Smooth muscle cell (in vitro differentiated cells): Measurements from ENCODE around the gene ARHGAP1. TPM values are rescaled to one million over a fixed set of nuclear protein-coding genes. Genes with fewer than 3 reads are reported as not detected.

ENCODE experiments used
- DNase-seq: peaks from one replicate; lab custom pipeline; 2025; ENCODE audit not compliant: unreplicated experiment; lab: John Stamatoyannopoulos, UW
- H2AFZ ChIP-seq: fragments of 200-600 bp; sonication (generic); 2 replicates; pipeline ENCODE4 v1.6.0; 2016; ENCODE audit warnings: antibody characterized with exemption, low read depth, mild to moderate bottlenecking
- H3F3A ChIP-seq: fragments of 200-600 bp; sonication (generic); 2 replicates; pipeline ENCODE4 v1.6.0; 2017; ENCODE audit warnings: antibody characterized with exemption, low read depth
- H3K27ac ChIP-seq: fragments of 200-600 bp; sonication (generic); 2 replicates; pipeline ENCODE4 v1.5.1; 2016; ENCODE audit warnings: low read depth, mild to moderate bottlenecking
- H3K27me3 ChIP-seq: fragments of 200-600 bp; sonication (generic); 2 replicates; pipeline ENCODE4 v1.6.1; 2016; ENCODE audit warnings: low read depth, mild to moderate bottlenecking
- H3K36me3 ChIP-seq: fragments of 200-600 bp; sonication (generic); 2 replicates; pipeline ENCODE4 v1.5.1; 2016; ENCODE audit warnings: low read depth
- H3K4me1 ChIP-seq: fragments of 200-600 bp; sonication (generic); 2 replicates; pipeline ENCODE4 v1.5.1; 2016; ENCODE audit warnings: low read depth
- H3K4me2 ChIP-seq: fragments of 200-600 bp; sonication (generic); 2 replicates; pipeline ENCODE4 v1.6.0; 2016; ENCODE audit warnings: mild to moderate bottlenecking
- H3K4me3 ChIP-seq: fragments of 200-600 bp; sonication (generic); 2 replicates; pipeline ENCODE4 v1.5.1; 2016; ENCODE audit warnings: mild to moderate bottlenecking
- H3K79me2 ChIP-seq: fragments of 200-600 bp; sonication (generic); 2 replicates; pipeline ENCODE4 v1.6.0; 2016; ENCODE audit warnings: low read depth, mild to moderate bottlenecking
- H3K9ac ChIP-seq: fragments of 200-600 bp; sonication (generic); 2 replicates; pipeline ENCODE4 v1.6.0; 2016; ENCODE audit warnings: low read depth
- H3K9me3 ChIP-seq: fragments of 200-600 bp; sonication (generic); replicated peaks from 2 replicates; pipeline ENCODE4 v1.5.1; 2016; ENCODE audit warnings: low read depth
- H4K20me1 ChIP-seq: fragments of 200-600 bp; sonication (generic); 2 replicates; pipeline ENCODE4 v1.6.0; 2016; ENCODE audit warnings: low read depth
- CTCF ChIP-seq: fragments of 200-600 bp; sonication (generic); IDR thresholded peaks from 2 replicates; pipeline ENCODE4 v1.5.1; 2017; ENCODE audit warnings: borderline replicate concordance, mild to moderate bottlenecking, antibody characterized with exemption; ENCODE audit not compliant: insufficient read depth, poor library complexity, severe bottlenecking
- WGBS: methylation state at CpG from one replicate; pipeline ENCODE4 v1.1.7; 2016; ENCODE audit warnings: low lambda C conversion rate; 5-methylcytosine and 5-hydroxymethylcytosine counted together
- polyA plus RNA-seq: library from polyadenylated mRNA; unstranded; fragments of >200 nt; fragmentation: Nextera tagmentation; extraction: Ambion mirVana; gene quantifications from 2 replicates; pipeline ENCODE4 v1.2.1, GENCODE V29; 2016
- total RNA-seq: library from RNA; depleted of rRNA; stranded (reverse); fragments of >200 nt; gene quantifications from 2 replicates; pipeline ENCODE4 v1.2.3, GENCODE V29; 2014

The ARHGAP1 gene
- total and polyA plus RNA-seq, 2 experiments from 2014 or later = 40.9 to 98.4 TPM

GRCh38 chr11:46628961-46629360 lies 71.5 kb downstream of the ARHGAP1 start:
- H2AFZ ChIP-seq = no peak overlapping the region
- no peak overlapping the region for H3K27ac ChIP-seq
- H3K79me2 ChIP-seq = peaks cover 41% of the 10 kb centered on the region
- no peaks in the 10 kb centered on the region for H3K9me3 ChIP-seq
- DNase-seq = no peak
- no peaks in the 10 kb centered on the region for H3K27me3 ChIP-seq
- no peaks in the 10 kb centered on the region for H3K4me1 ChIP-seq
- 94% methylated on average over 6 of the region's 6 CpGs for WGBS
- H3K4me3 ChIP-seq = no peak overlapping the region
- peaks cover 46% of the 10 kb centered on the region for H4K20me1 ChIP-seq
- H3F3A ChIP-seq = no peaks in the 10 kb centered on the region
- no peak overlapping the region for H3K4me2 ChIP-seq
- no peak overlapping the region for H3K9ac ChIP-seq
- TF ChIP-seq CTCF = no peak
- H3K36me3 ChIP-seq = peaks cover 5% of the 10 kb centered on the region

Other genes starting within 250 kb of the ARHGAP1 start
- 24.2 and 38.3 TPM in 2 replicates for gene AMBRA1, start 106.6 kb downstream of the ARHGAP1 start, total RNA-seq
- 10.3 and 11.5 TPM in 2 replicates for gene AMBRA1, start 106.6 kb downstream of the ARHGAP1 start, polyA plus RNA-seq
- gene HARBI1, start 83.4 kb downstream of the ARHGAP1 start, total RNA-seq = 2.5 and 2.9 TPM in 2 replicates
- 2.4 and 5.1 TPM in 2 replicates for gene HARBI1, start 83.4 kb downstream of the ARHGAP1 start, polyA plus RNA-seq
- gene ATG13, start 83.1 kb downstream of the ARHGAP1 start, total RNA-seq = 60.2 and 96.5 TPM in 2 replicates
- gene ATG13, start 83.1 kb downstream of the ARHGAP1 start, polyA plus RNA-seq = 65.6 and 66.3 TPM in 2 replicates
- gene ZNF408, start 412 bp upstream of the ARHGAP1 start, total RNA-seq = 6.2 and 13.3 TPM in 2 replicates
- gene ZNF408, start 412 bp upstream of the ARHGAP1 start, polyA plus RNA-seq = 15.8 and 24.1 TPM in 2 replicates
- gene F2, start 18.6 kb upstream of the ARHGAP1 start, total RNA-seq = 0.27 TPM in 1 of 2 replicates, not detected in the other
- 0.21 TPM in 1 of 2 replicates, not detected in the other for gene F2, start 18.6 kb upstream of the ARHGAP1 start, polyA plus RNA-seq
- gene CKAP5, start 145.7 kb upstream of the ARHGAP1 start, total RNA-seq = 57.0 and 63.5 TPM in 2 replicates
- gene CKAP5, start 145.7 kb upstream of the ARHGAP1 start, polyA plus RNA-seq = 24.5 and 30.7 TPM in 2 replicates
- gene LRP4, start 217.9 kb upstream of the ARHGAP1 start, total RNA-seq = 13.6 and 14.8 TPM in 2 replicates
- gene LRP4, start 217.9 kb upstream of the ARHGAP1 start, polyA plus RNA-seq = 7.1 and 10.4 TPM in 2 replicates
- gene CSTPP1, start 236.1 kb upstream of the ARHGAP1 start, total RNA-seq = 26.4 and 37.4 TPM in 2 replicates
- 44.8 and 45.9 TPM in 2 replicates for gene CSTPP1, start 236.1 kb upstream of the ARHGAP1 start, polyA plus RNA-seq